Neural cell (in vitro differentiated cells): ENCODE data around the gene TFAP2C. TPM values are rescaled to one million over a fixed set of nuclear protein-coding genes. Genes with fewer than 3 reads are reported as not detected.

Experiments
- H2AFZ ChIP-seq: fragments of 200-600, 300-800 bp; sonication (generic), shearing (Covaris generic); 2 replicates; pipeline ENCODE4 v1.6.0; 2014; ENCODE audit warnings: low read depth, mild to moderate bottlenecking, antibody characterized with exemption, low read length, moderate library complexity
- H3F3A ChIP-seq: fragments of 200-600 bp; shearing (Covaris generic); 2 replicates; pipeline ENCODE4 v1.6.1; 2016; ENCODE audit warnings: mild to moderate bottlenecking, moderate library complexity, mixed read lengths, antibody characterized with exemption, low read length; ENCODE audit not compliant: insufficient read depth, poor library complexity, severe bottlenecking
- H3K27ac ChIP-seq: fragments of 200-600, 300-800 bp; sonication (generic), shearing (Covaris generic); 2 replicates; pipeline ENCODE4 v1.5.1; 2014; ENCODE audit warnings: mild to moderate bottlenecking, low read length, moderate library complexity
- H3K27me3 ChIP-seq: fragments of 300-800, 200-600 bp; sonication (generic), shearing (Covaris generic); 2 replicates; pipeline ENCODE4 v1.6.0; 2014; ENCODE audit warnings: mild to moderate bottlenecking, low read depth, low read length, moderate library complexity; ENCODE audit not compliant: insufficient read depth
- H3K36me3 ChIP-seq: fragments of 300-800, 200-600 bp; sonication (generic), shearing (Covaris generic); 2 replicates; pipeline ENCODE4 v1.5.1; 2014; ENCODE audit warnings: mild to moderate bottlenecking, antibody characterized with exemption, low read length, moderate library complexity; ENCODE audit not compliant: insufficient read depth
- H3K4me2 ChIP-seq: fragments of 300-800, 200-600 bp; sonication (generic), shearing (Covaris generic); 2 replicates; pipeline ENCODE4 v1.6.0; 2014; ENCODE audit warnings: mild to moderate bottlenecking, low read length
- H3K4me3 ChIP-seq: fragments of 300-800, 200-600 bp; sonication (generic), shearing (Covaris generic); 2 replicates; pipeline ENCODE4 v1.5.1; 2014; ENCODE audit warnings: mild to moderate bottlenecking, low read length, moderate library complexity
- H3K79me2 ChIP-seq: fragments of 200-600 bp; shearing (Covaris generic); replicated peaks from 2 replicates; pipeline ENCODE4 v1.6.0; 2014; ENCODE audit warnings: mild to moderate bottlenecking, low read length, moderate library complexity; ENCODE audit not compliant: insufficient read depth
- H3K9ac ChIP-seq: fragments of 300-800, 200-600 bp; sonication (generic), shearing (Covaris generic); 2 replicates; pipeline ENCODE4 v1.6.1; 2016; ENCODE audit warnings: mild to moderate bottlenecking, low read length, mixed read lengths
- H3K9me2 ChIP-seq: fragments of 200-600 bp; shearing (Covaris generic); 2 replicates; pipeline ENCODE4 v1.6.1; 2016; ENCODE audit warnings: mild to moderate bottlenecking, low read length, mixed read lengths; ENCODE audit not compliant: insufficient read depth
- H3K9me3 ChIP-seq: fragments of 200-600, 300-800 bp; sonication (generic), shearing (Covaris generic); 2 replicates; pipeline ENCODE4 v1.6.1; 2016; ENCODE audit warnings: mild to moderate bottlenecking, mixed run types, low read length, moderate library complexity, mixed read lengths
- H4K20me1 ChIP-seq: fragments of 200-600 bp; shearing (Covaris generic); 2 replicates; pipeline ENCODE4 v1.6.1; 2016; ENCODE audit warnings: mild to moderate bottlenecking, mixed run types; ENCODE audit not compliant: insufficient read depth
- EP300 ChIP-seq: fragments of 450-650 bp; conservative IDR thresholded peaks from 2 replicates; pipeline ENCODE4 v1.6.1; 2014; ENCODE audit warnings: antibody characterized with exemption, mild to moderate bottlenecking, moderate library complexity; ENCODE audit not compliant: poor library complexity, severe bottlenecking
- EZH2 ChIP-seq: fragments of 200-600, 300-800 bp; shearing (Covaris generic), sonication (generic); IDR thresholded peaks from 2 replicates; pipeline ENCODE4 v1.6.1; 2014; ENCODE audit warnings: antibody characterized with exemption, low read length, borderline replicate concordance, mild to moderate bottlenecking; ENCODE audit not compliant: insufficient read depth, poor library complexity, severe bottlenecking
- MXI1 ChIP-seq: fragments of 450-650 bp; conservative IDR thresholded peaks from 2 replicates; pipeline ENCODE4 v1.6.1; 2014; ENCODE audit warnings: antibody characterized with exemption, mild to moderate bottlenecking; ENCODE audit not compliant: poor library complexity, severe bottlenecking
- POLR2AphosphoS5 ChIP-seq: IDR thresholded peaks from 2 replicates; pipeline ENCODE4 v1.6.1; 2012
- RAD21 ChIP-seq: fragments of 450-650 bp; conservative IDR thresholded peaks from 2 replicates; pipeline ENCODE4 v1.6.1; 2014; ENCODE audit warnings: antibody characterized with exemption, mild to moderate bottlenecking, moderate library complexity
- REST ChIP-seq: IDR thresholded peaks from 2 replicates; pipeline ENCODE4 v1.6.1; 2012; ENCODE audit warnings: borderline replicate concordance
- SMC3 ChIP-seq: fragments of 450-650 bp; conservative IDR thresholded peaks from 2 replicates; pipeline ENCODE4 v1.6.1; 2014; ENCODE audit warnings: antibody characterized with exemption, mild to moderate bottlenecking, moderate library complexity; ENCODE audit not compliant: poor library complexity
- TAF1 ChIP-seq: IDR thresholded peaks from 2 replicates; pipeline ENCODE4 v1.6.1; 2012; ENCODE audit warnings: low read depth
- polyA plus RNA-seq: library from polyadenylated mRNA; depleted of rRNA; stranded (reverse); fragments of >200 nt; gene quantifications from 2 replicates; pipeline ENCODE4 v1.2.3, GENCODE V29; 2014
- TF ChIP-seq, protein P1 (sequence below): fragments of 450-650 bp; IDR thresholded peaks from 2 replicates; pipeline ENCODE4 v1.5.1; 2014; ENCODE audit warnings: antibody characterized with exemption, mild to moderate bottlenecking, moderate library complexity; ENCODE audit not compliant: poor library complexity, severe bottlenecking

The TFAP2C gene
- polyA plus RNA-seq, 1 donor from 2014 or later, result not detected

GRCh38 chr20:56605261-56605996, 23.7 kb upstream of the TFAP2C start:
- H3K9me3 ChIP-seq, result no peaks in the 10 kb centered on the region
- no peak overlapping the region for H3K9ac ChIP-seq
- no peak for TF ChIP-seq MXI1
- no peak for TF ChIP-seq EP300
- TF ChIP-seq, protein P1, sequence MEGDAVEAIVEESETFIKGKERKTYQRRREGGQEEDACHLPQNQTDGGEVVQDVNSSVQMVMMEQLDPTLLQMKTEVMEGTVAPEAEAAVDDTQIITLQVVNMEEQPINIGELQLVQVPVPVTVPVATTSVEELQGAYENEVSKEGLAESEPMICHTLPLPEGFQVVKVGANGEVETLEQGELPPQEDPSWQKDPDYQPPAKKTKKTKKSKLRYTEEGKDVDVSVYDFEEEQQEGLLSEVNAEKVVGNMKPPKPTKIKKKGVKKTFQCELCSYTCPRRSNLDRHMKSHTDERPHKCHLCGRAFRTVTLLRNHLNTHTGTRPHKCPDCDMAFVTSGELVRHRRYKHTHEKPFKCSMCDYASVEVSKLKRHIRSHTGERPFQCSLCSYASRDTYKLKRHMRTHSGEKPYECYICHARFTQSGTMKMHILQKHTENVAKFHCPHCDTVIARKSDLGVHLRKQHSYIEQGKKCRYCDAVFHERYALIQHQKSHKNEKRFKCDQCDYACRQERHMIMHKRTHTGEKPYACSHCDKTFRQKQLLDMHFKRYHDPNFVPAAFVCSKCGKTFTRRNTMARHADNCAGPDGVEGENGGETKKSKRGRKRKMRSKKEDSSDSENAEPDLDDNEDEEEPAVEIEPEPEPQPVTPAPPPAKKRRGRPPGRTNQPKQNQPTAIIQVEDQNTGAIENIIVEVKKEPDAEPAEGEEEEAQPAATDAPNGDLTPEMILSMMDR, result no peak
- TF ChIP-seq RAD21, result no peak
- no peak for TF ChIP-seq POLR2AphosphoS5
- no peak for TF ChIP-seq EZH2
- no peak for TF ChIP-seq TAF1
- no peak for TF ChIP-seq SMC3
- no peak for TF ChIP-seq REST

GRCh38 chr20:56606174-56606945, 22.7 kb upstream of the TFAP2C start:
- TF ChIP-seq EZH2, result no peak
- TF ChIP-seq REST, result no peak
- no peak for TF ChIP-seq RAD21
- TF ChIP-seq MXI1, result no peak
- TF ChIP-seq EP300, result no peak
- TF ChIP-seq POLR2AphosphoS5, result no peak
- no peak for TF ChIP-seq SMC3
- TF ChIP-seq, protein P1, result no peak
- H3K27me3 ChIP-seq, result no peaks in the 10 kb centered on the region
- no peaks in the 10 kb centered on the region for H3K9me3 ChIP-seq
- no peaks in the 10 kb centered on the region for H3F3A ChIP-seq
- H3K36me3 ChIP-seq, result no peaks in the 10 kb centered on the region
- H3K9me2 ChIP-seq, result no peaks in the 10 kb centered on the region
- no peak overlapping the region for H3K4me3 ChIP-seq
- H3K9ac ChIP-seq, result no peak overlapping the region
- H3K4me2 ChIP-seq, result no peak overlapping the region
- H3K79me2 ChIP-seq, result no peaks in the 10 kb centered on the region
- no peak overlapping the region for H2AFZ ChIP-seq
- no peaks in the 10 kb centered on the region for H4K20me1 ChIP-seq
- no peak overlapping the region for H3K27ac ChIP-seq

More at GRCh38 chr20:56605261-56605996, 23.7 kb upstream of the TFAP2C start:
- no peak overlapping the region for H3K4me3 ChIP-seq
- no peaks in the 10 kb centered on the region for H3K79me2 ChIP-seq
- H3F3A ChIP-seq, result no peaks in the 10 kb centered on the region
- H3K27ac ChIP-seq, result no peak overlapping the region
- no peaks in the 10 kb centered on the region for H4K20me1 ChIP-seq
- no peaks in the 10 kb centered on the region for H3K36me3 ChIP-seq
- H3K4me2 ChIP-seq, result no peak overlapping the region
- no peaks in the 10 kb centered on the region for H3K27me3 ChIP-seq
- no peaks in the 10 kb centered on the region for H3K9me2 ChIP-seq
- no peak overlapping the region for H2AFZ ChIP-seq
